IPS-NIHi11 (cell line): Measurements from ENCODE around the gene BRD1.
"Not testable (repeated sequence)": the region's sequence is repeated elsewhere in the genome, so short reads cannot be mapped to it uniquely, and the experiment has no call there.

ENCODE experiments used
- DNase-seq: peaks from one replicate; pipeline ENCODE4 v3.0.0; 2012; ENCODE audit warnings: mixed read lengths, low spot score

BRD1 gene

GRCh38 chr22:49768951-49769690, 58.6 kb downstream of the BRD1 start:
- peak; percentile 16 for DNase-seq

DNA sequence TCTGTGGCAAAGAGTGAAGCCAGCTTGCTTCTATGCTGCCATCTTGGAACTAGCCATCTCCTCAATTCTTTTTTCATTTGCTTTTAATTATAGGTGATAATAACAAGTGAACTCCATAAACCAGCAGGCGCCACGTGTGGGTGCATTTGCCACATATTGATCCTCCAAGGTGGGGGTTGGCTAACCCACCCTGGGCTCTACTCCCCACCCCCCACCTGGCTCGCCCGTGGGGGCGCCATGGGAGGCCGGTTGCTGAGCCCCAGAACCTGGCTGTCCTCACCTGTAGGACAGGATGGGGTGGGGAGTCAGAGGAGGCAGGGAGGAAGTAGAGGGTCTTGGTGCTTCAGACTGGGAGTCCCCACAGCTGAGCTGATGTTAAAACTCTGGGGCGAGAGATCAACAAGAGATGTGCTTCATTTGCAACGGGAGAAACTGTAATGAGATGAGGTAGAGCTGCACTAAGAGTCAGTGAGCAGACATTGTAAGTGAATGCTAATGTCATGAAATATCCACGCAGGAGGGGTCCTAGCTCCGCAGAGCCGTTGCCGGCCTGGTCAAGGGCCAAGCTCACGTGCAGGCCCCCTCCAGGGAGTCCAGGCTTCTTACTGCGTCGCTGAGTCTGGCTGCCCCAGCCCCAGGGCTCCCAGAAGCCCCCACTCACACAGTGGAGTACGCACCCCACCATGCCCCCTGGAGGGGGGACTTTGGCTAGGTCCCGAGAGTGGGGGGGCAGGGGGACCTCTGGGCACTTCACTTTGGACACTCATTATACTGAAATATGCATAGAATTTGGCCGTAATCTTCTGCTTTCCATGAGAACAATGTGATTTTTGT, 59.4 kb downstream of the BRD1 start:
- peak; percentile 6 for DNase-seq

GRCh38 chr22:49767355-49768062, 60.2 kb downstream of the BRD1 start:
- DNase-seq = peak; percentile 64

DNA sequence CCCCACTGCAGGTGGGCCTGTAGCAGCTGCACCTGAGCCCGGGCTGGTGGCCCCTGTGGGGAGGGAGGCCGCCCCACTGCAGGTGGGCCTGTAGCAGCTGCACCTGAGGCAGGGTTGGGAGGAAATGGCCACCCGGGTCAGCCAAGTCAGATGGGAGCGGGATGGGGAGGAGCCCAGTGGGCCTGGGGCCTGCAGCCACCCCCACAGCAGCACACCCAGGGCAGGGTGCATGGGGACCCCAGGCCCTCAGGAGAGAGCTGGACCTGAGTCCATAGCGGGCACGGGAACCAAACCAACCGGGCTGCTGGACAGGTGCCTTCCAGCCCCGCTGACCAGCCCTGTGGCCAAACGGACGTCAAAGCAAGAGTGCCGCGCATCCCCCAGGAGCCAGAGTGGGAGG, 61.7 kb downstream of the BRD1 start:
- no peak for DNase-seq

DNA sequence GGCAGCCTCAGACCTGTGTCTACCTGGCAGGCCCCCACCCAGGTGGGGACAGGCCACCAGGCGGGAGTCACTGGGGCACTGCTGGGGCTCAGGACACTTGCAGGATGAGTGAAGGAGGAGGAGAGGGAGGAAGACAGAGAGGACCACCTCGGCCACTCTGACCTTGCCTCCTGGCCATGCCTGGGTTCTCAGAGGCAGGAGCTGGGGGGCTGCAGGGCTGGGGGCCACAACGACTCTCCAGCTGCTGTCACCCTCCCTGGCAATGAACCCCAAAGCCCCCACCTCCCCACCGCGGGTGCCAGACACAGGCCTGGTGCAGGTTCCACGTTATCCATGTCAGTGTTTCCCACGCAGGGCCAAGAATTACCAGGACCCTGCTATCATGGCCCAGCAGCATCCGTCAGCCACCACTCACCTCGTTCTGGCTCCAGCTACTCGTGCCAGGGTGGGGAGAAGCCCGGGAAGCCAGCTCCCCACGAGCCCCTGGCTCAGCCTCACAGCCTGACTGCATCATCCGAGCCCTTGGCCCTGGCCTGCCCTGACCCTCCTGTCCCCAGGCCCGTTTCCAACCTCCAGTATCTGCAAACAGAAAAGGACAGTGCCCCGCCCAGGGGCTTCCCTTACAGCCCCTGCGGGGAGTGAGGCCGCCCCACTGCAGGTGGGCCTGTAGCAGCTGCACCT, 62.4 kb downstream of the BRD1 start:
- peak; percentile 11 for DNase-seq

- peak; percentile 43 for DNase-seq
Observed at GRCh38 chr22:49764127-49764581, 63.5 kb downstream of the BRD1 start.

- no peak for DNase-seq
Observed at GRCh38 chr22:49763696-49764095, 64.0 kb downstream of the BRD1 start.

GRCh38 chr22:49763138-49763537, 64.5 kb downstream of the BRD1 start:
- no peak for DNase-seq

- not testable (repeated sequence) for DNase-seq
Observed at GRCh38 chr22:49762571-49762970, 65.1 kb downstream of the BRD1 start.

DNA sequence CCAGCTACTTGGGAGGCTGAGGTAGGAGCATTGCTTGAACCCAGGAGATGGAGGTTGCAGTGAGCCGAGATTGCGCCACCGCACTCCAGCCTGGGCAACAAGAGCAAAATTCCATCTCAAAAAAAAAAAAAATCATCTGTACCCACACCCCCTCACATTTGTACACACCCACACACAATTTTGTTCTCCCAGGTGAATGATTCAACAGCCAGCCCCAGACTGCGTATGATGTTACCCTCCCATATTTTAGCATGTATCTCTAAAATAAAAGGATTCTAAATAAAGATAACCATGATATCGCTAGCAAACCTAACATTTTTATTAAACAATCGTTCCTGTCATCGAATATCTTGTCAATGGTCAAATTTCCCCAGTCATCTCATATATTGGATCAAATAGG, 65.8 kb downstream of the BRD1 start:
- no peak for DNase-seq

DNA sequence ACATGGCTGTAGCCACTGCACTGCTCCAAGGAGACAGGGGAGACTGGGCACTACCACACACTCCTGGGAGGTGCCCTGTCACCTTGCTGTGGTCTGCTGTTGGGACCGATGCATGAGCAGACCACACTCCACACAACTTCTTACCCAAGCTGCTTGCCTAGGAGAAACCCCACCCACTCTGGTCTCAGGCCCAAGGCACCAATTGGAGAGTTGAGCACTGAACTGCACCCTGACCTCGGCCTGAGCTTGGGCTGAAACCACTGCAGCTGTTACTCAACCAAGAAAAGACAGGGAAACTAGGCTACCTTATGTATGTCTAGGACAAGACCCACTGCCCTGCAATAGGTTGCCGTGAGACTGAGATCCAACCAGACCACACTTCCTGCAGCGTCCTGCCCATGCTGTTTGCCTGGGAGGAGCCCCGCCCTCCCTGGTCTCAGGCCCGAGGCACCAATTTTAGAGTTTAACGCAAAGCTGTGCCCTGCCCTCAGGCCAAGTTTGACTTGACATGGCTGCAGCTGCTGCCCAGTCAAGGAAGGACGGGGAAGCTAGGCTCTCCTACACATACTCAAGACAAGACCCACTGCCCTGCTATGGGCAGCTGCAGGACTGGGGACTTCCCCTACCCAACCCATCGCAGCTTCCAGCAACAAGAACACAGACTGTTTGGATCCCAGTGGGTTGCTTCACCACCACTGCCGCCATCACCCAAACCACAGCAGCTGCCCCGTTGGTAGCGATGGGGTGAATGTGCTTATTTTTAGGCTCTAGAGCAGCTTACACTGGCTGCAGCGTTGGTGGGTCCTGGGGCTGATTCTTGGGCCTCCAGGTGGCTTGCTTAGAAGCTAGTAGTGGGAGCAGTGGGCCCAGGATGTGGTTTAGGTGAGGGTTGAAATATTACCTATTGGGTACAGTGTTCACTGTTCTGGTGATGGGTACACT, 66.8 kb downstream of the BRD1 start:
- DNase-seq = no peak

DNA sequence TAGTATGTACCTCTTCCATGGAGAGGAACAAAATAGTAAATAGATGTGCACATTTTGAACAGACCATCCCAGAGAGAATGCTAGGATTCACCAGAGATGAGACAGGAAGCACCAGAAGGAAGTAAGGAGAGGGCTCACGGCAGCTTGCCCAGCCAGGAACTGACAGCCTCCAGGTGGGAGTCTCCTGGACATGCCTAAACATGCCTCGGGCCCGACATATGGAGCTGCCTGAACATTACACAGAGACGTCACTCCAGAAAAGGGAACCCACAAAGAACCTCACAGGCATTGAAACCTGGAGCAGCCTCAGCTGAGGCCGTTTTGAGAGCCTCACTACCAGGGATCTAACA, 67.4 kb downstream of the BRD1 start:
- no peak for DNase-seq

DNA sequence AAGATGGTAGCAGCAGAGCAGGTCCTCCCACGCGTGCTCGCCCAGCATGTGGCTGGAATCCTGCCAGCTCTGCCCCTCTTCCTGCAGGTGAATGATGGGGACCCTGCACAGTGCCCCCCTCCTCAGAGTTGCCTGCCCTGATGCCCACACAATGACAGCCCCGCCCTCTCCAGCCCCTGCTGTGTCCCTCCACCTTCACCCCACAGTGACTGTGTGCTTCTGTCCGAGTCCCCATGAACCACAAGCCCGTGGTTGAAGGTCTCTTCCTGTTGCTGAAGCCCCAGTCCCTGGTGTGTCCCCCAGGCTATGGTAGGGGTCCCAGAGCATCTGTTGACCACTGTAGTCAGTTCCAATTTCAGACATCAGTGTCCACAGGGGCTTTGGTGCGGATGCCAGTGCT, 71.0 kb downstream of the BRD1 start:
- DNase-seq = no peak

DNA sequence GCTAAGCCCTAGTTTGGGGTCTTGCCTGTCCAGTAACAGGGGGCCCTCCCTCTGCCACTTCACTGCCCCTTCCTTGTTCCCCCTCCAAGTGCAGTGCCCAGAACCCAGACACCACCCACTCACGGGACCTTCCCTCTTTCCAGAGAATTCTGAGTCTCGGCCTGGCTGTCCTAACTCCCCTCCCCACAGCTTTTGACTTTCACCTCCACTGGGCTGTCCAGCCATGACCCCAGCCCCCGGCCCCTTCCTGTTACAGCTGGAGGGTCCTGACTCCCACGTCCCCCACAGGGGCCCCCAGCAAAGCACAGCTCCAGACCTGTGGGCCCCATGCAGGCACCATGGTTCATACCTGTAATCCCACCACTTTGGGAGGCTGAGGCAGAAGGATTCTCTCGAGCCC, 71.5 kb downstream of the BRD1 start:
- no peak for DNase-seq

DNA sequence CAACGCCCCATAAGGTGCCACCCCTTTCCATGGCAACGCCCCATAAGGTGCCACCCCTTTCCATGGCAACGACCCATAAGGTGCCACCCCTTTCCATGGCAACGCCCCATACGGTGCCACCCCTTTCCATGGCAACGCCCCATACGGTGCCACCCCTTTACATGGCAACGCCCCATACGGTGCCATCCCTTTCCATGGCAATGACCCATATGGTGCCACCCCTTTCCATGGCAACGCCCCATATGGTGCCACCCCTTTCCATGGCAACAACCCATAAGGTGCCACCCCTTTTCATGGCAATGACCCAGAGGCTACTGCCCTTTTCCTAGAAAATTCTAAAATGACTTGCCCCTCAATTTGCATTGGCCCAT, 72.1 kb downstream of the BRD1 start:
- DNase-seq = no peak

DNA sequence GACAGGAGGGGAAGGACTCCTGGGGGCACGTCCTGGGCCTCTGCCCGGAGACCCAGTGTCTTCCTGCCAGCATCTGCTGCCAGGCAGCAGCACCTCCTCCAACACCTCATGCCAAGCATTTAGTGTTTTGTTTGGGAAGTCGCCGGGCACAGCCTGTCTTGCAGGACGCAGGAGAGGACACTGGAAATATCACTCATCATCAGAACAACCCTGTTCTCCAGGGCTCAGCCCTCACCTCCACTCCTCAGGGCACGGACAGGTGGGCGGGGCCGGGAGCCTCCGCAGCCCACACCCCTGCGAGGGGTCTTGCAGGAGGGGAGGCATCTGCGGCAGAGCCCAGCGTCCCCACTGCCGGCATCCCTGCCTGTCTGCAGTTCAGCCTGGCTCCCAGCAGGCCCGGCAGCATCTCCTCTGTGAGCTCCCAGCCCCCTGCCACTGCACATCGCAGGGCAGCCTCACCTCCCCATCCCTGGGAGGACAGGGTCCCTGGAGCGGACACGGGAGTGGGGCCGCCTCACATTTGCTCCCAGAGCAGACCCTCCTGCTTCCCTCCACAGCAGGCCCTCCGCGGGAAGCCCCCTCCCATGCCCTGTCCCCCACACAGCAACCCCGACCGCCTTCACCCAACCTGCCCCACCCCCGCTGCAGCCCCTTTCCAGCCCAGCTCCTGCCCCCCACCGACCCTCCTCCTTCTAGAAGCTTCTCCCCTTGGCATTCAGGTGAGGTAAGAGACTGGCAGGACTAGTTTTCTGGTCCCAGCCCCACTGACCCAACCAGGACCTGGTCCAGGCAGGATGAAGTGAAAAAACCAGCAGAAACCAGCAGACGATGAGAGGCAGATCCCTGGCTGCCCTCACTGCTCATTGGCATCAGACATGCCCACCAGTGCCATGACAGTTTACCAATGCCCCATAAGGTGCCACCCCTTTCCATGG, 72.7 kb downstream of the BRD1 start:
- DNase-seq = peak; percentile 35

DNA sequence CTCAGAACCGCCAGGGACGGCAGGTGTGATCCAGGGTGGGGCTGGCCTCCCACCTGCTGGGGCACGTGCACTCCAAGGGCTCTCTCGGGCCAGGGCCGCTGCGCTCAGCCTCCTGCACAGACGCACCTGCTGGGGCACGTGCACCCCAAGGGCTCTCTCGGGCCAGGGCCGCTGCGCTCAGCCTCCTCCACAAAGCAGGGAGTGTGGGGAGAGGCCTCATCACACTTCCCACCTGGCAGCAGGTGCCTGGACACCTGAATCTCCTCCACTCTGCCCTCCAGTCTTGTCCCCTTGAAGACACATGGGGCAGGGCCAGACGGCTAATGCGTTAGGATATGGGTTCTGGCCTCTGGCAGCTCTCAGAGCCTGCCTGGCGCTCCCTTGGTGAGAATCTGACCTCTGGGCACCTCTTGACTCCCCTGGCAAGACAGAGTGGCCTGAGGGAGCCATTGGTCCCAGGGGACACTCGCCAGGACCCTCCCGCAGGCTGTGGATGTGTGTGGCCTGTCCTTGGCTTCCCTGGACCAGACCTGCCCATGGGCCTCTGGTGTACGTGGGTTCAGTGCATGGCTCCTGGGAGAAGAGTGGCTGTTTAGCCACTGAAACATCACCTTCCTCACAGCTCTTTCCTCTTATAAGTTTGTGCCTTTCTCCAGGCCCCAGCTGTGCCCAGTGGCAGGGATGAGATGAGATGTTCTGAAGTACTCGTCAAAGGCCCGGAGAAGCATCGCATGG, 73.5 kb downstream of the BRD1 start:
- peak; percentile 13 for DNase-seq

DNA sequence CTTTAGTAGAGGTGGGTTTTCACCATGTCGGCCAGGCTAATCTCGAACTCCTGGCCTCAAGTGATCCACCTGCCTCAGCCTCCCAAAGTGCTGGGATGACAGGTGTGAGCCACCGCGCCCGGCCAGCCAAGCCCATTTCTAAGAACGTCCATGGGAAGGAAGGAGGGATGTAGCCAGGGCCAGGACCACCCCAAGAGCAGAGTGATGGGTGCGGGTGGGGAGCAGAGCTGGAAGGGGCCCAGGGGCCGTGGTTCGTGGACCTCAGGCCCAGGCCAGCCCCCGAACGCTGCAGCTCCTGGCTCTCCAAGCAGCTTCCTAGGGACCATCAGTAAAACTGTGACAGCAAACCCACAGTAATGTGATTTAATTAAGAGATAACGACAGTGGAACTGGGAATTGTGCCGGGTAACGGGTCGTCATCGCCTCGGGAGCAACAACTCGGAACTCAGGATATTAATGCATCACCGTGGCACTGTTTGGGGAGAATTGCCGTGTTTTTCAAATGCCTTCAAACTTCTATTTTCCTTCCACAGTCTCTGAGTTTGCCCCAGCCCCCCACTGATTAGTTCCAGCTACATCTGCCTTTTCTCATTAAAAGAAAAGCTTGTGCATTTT, 74.3 kb downstream of the BRD1 start:
- no peak for DNase-seq

GRCh38 chr22:49752598-49753091, 75.0 kb downstream of the BRD1 start:
- no peak for DNase-seq
